HuH-7 (cell line): ENCODE measurements around the gene SAMD8.
"Not testable (repeated sequence)": the region's sequence is repeated elsewhere in the genome, so short reads cannot be mapped to it uniquely, and the experiment has no call there.

Experiments used
- DNase-seq: peaks from one replicate; pipeline ENCODE4 v3.0.0; 2011; ENCODE audit warnings: low spot score

Gene SAMD8

DNA sequence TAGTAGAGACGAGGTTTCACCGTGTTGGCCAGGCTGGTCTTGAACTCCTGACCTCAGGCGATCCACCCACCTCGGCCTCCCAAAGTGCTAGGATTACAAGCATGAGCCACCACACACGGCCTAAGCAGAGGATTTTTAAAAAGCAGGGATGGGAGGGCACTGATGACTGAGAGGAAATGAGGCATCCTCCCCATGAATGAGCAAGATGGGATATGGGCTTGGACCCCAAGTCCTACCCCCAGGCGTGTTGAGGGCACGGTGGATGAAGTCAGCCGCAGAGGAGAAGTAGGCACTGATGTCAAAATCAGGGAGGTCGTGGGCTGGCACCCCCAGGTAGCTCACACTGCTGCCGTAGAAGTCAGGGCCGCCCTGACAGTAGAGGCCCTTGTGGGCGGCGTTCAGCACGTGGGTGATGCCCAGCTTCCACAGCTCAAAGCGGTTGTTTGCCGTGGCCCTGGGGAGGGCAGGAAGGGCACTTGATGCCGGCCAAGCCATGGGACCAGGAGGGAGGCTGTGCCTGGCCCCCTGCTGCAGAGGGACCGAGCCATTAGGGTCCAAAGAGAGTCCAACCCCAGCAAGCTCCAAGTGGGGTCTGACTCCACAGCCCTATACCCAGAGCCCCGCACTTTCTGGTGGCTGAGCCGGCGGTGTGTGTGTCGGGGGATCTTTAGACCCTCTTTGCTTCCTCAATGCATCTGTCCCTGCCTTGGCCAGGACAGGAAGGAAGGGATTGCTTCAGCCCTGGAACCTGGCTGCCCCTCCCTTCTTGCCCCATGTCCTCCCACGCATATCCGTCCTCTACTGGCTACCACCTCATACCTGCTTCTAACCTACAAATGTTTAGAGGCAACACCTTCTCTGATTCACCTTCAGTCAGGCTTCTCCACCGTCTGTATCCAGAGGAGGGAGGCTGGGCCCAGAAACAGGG is 3.4 kb upstream of the SAMD8 start:
- no peak for DNase-seq

DNA sequence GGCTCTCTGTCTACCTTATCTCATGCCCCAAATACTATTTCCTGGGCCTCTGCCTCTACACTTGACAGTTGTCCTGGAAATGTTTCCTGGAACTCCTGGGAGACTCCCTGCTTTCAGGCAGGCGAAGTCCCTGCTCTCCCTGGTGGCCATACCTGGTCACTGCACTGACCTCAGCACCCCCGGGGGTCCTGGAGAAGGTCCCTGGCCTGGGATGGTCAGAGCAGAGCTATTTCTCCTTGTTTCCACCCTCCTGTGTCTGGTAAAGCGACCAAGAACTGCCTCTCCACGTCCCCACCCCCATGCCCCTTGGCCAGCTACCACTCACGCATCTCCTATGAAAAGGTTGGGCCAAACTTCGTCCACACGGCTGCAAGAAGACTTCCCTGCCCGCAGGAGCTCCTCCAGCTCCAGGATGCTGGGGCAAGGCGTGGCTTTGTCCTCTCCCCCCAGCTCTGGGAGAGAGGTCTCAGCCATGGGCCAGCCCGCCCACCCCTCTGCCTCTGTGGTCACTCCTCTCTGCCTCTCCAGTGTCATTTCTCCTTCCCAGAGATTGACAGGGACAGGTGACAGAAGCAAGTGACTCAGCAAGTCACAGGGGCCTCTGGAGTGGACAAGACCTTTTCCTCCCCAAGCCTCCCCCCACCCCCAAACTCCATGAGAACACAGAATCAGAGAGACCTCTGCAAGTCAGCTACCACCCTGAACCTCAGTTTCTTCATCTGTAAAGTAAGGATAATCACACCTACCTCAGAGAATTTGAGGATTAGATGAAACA is 2.6 kb upstream of the SAMD8 start:
- peak; percentile 90 for DNase-seq

DNA sequence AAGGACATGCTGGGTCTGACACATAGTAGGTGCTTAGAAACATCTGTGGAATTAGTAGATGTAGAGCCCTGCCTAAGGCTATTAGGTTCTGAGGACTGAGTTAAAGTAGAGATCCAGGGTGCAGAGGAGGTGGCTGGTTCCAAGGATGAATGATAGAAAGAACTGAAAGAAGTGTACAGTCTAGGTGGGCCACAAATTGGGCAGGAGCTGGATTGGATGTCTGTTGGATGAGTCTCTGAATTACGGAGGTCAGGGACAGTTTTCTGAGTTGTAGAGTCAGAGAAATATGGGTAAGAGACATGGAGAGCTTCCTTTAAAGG is 2.0 kb upstream of the SAMD8 start:
- DNase-seq: no peak

DNA sequence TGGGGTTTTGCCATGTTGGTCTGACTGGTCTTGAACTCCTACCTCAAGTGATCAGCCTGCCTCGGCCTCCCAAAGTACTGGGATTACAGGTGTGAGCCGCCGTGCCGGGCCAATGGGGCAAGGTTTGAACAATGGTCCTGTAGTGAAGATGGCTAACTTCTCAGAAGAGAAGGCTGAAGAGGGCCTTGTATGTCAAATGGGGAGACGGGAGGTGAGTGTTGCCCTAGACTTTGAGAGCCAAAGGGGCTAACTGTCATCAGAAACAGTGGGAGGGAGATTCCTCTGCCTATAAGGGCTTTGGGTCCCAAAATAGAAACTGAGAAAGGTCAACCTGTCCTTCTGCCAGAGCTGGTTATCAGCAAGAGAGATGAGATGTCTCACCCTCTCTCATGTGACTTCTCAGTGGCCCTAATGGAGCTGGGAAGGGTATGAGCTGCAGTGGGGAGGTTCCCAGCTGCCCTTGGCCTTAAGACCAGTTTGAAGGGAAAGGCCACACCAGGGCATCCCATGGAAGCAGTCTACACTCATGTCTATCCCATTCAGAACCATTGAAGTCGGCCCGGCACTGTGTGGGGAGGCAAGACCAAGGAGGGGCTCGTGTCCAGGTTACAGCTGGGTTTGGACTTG is 1.3 kb upstream of the SAMD8 start:
- no peak for DNase-seq

DNA sequence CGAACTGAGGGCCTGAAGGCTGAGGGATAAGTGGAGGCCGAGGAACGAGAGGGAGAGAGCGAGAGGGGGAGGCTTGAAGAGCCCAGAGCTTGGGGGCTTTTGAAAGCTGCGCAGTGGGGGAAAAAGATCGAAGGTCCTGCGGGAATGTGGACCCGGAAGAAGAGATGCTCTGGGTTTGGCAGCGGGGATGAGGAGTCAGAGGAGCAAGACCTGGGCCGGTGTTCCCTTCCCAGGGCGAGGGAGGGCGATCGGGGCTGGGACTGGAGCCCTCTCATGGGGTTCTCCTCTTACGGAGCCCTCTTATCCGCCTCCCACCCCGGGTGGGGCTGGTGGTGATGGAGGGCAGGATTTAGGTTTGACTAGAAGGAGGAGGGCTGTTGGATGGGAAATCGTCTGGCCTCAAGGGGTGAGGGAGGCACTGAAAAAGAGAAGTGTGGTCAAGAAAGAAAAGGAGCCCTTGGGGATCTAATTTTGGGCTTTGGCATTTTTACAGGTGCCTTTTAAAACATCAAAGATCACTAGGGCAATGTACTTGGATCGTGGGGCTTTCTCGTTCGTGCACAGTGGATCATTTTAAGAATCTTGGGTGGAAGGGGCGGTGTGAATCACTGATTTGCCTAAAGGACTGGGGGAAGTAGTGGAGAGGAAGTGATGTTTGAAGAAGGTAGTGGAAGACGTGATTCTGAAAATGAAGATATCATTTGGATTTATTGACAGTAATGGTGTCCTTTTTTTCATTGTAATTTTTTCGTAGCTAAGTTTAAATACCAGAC is 637 bp downstream of the SAMD8 start:
- DNase-seq: peak; percentile 62

DNA sequence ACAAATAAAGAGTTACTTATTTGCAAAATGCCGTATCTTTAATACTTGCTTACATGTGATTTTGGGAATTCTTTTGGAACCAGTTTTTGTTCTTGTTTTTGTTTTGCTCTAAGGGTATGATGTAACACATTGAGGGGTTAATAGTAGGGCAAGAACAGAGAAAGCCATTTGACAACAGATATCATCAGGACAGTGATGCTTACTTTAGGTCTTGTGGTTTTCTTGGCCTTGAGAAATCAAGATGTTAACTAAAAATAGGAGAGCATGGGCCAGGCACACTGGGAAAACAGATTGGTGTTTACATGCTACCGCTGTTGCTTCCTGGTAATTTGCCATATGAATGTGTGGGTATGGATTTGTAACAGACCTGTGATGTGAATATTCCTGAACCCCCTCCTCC is 3.7 kb downstream of the SAMD8 start:
- no peak for DNase-seq

DNA sequence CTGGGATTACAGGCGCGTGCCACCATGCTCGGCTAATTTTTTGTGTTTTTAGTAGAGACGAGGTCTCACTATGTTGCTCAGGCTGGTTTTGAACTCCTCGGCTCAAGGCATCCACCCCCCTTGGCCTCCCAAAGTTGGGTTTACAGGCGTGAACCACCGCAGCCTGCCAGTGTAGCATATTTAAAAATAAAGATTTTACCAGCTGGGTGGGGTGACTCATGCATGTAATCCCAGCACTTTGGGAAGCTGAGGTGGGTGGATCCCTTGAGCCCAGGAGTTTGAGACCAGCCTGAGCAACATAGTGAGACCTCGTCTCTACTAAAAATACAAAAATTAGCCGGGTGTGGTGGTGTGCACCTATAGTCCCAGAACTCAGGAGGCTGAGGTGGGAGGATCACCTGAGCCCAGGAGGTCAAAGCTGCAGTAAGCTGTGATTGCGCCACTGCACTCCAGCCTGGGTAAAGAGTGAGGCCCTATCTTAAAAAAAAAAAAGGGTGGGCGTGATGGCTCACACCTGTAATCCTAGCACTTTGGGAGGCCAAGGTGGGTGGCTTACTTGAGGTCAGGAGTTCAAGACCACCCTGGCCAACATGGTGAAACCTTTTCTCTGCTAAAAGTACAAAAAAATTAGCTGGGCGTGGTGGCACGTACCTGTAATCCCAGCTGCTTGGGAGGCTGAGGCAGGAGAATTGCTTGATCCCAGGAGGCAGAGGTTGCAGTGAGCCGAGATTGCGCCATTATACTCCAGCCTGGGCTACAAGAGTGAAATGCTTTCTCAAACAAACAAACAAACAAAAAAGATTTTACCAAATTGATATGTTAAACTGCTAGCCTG is 5.7 kb downstream of the SAMD8 start:
- DNase-seq: not testable (repeated sequence)

DNA sequence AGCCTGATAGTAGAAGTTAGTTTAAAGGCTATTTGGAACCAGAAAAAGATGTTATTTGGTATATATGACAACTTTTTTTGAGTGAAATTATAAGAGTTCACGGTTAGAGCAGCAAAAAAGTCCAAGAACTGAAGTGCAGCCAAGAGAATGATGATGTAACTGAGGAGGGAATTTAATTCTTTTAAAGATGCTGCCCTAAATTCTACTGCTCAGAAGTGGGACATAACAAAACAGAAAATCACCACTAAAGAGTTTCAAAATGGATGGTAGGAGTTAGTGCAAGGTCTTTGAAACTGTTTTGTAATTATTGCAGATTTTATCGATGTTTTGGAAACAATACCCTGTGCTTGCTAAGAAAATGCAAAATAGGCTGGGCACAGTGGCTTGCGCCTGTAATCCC is 6.5 kb downstream of the SAMD8 start:
- no peak for DNase-seq

DNA sequence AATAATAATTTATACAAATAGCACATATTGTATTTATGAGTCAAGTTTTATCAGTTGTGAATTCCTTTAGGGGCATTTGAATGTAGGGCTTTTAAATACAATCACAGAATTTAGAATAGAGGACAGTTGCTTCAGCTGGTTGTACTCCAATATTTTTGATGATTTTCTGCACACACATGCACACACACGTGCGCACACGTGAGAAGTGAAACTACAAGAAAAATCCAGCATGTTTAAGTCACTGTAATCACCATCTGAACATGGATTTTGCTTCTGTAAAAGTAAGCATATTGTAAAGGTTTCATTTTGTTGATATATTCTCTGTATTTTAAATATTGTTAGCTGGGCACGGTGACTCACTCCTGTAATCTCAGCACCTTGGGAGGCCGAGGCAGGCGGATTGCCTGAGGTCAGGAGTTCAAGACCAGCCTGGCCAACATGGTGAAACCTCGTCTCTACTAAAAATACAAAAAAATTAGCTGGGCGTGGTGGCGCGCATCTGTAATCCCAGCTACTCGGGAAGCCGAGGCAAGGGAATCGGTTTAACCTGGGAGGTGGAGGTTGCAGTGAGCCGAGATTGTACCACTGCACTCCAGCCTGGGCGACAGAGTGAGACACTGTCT is 8.1 kb downstream of the SAMD8 start:
- not testable (repeated sequence) for DNase-seq

DNA sequence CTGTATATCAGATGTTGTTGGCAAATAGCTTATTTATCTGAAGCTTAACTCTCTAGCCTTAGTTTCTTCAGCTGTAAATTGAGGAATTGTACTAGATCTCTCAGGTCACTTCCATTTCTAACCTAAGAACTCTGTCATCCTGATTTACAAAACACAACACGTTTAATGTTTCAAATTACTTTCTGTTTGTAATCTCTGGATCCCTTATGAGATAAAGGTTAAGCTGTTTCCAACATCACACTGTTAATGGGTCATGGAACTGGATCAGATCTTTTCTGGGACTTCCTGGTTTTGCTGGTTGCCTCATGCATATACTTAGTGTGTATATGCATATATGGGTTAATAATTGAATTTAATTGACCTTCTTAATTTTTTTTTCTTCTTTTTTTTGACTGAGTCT is 9.9 kb downstream of the SAMD8 start:
- DNase-seq: no peak

DNA sequence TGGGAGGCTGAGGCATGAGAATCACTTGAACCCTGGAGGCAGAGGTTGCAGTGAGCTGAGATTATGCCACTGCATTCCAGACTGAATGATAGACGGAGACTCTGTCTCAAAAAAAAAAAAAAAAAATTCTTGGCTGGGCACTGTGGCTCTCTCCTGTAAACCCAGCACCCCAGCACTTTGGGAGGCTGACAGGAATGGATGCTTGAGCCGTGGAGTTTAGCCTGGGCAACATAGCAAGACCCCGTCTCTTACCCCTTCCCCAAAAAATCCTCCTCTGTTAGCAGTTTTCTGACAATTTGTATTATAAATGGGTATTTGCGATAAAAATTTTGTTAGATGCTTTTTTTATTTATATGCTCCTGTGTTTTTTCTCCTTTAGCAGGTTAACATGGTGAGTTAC is 11.0 kb downstream of the SAMD8 start:
- DNase-seq: no peak

DNA sequence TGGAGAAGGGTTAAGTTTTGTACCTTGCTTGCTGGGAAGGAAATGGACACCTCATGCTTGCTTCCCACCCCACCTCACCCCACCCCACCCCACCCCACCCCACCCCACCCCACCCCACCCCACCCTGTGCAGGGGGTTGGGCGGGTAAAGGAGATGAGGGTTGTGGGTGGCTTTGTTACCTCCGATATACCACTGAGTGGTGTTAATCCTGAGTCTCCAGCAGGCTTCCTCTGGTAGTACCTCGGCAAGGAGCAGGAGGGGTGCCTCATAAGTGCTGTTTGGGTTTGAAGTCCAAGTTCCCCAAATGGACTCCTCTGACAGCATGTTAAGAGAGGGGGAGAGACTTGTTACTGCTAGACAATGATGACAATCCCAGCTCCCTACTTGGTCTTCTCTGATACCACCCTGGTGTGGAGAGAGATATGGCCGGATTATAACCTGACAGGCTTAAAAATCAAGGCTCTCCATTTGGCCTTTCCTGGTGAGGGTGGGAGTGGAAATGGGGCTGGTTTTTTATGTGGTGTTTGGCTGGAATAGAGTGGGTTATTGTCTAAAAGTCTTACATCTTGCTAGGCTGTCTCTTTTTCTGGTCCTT is 11.7 kb downstream of the SAMD8 start:
- no peak for DNase-seq

DNA sequence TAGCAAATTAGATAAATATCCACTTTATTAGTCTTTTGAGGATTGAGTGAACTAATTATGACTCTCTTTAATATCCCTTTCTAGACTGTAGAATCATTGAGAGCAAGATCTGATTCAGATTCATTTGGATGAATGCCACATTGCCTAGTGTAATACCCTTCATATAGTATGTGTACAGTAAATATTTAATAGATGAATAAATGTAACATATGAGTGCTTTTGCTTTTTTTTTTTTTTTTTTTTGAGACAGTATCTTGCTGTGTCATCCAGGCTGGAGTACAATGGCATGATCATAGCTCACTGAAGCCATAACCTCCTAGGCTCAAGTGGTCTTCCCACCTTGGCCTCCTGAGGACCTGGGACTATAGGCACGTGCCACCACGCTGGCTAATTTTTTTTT is 14.8 kb downstream of the SAMD8 start:
- DNase-seq: no peak

DNA sequence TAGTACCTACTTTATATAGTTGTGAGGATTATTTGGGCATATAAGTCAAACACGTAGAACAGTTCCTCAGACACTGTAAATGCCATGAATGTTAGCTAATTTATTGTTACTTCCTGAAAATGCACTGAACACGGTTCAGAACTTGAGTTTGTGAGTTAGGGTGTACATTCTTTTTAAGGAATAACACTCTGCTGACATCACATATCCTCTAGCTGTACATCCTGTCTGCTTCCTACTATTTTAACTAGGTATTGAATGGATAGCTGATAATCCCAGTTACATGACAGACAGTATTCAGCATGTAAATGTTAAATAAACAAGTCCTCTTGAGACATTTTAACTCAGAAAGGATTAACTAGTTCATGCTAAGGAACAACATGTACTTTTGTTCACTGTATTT is 16.0 kb downstream of the SAMD8 start:
- DNase-seq: no peak

DNA sequence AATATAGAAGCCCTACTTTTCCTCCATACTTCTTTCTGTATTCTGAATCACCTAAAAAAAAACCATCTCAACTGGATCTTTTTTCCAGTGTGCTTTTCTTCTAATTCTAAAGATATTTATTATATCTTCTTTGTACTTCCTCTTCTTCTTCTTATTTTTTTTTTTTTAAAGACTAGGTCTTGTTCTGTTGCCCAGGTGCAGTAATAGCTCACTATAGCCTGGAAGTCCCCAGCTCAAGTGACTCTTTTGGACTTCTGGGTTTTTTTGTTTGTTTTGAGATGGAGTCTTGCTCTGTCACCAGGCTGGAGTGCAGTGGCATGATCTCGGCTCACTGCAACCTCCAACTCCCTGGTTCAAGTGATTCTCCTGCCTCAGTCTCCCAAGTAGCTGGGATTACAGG is 17.5 kb downstream of the SAMD8 start:
- DNase-seq: not testable (repeated sequence)

DNA sequence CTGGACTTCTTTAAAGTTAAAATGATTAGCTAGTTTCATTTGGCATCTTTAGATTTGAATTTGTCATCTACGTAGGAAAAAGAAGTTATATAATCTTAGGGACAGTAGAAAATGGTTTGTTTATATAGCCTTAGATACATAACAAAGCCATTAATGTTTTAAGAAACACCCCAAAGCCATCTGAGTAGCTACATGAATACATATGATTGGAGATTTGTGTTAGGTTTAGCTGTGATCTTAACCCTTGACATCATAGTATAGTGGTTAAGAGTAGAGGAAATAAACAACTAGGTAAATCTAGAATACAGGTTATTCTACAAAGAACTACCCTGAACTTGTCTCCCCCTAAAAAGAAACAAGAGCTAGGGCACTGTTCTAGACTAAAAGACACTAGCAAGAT is 18.1 kb downstream of the SAMD8 start:
- no peak for DNase-seq

DNA sequence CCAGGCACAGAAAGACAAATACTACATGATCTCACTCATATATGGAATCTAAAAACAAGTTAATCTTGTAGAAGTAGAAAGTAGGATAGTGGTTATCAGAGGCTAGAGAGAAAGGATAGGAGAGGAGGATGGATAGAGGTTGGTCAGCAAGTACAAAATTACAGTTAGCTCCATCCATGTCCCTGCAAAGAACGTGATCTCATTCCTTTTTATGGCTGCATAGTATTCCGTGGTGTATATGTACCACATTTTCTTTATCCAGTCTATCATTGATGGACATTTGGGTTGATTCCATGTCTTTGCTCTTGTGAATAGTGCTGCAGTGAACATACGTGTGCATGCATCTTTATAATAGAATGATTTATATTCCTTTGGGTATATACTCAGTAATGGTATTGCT is 22.2 kb downstream of the SAMD8 start:
- not testable (repeated sequence) for DNase-seq

DNA sequence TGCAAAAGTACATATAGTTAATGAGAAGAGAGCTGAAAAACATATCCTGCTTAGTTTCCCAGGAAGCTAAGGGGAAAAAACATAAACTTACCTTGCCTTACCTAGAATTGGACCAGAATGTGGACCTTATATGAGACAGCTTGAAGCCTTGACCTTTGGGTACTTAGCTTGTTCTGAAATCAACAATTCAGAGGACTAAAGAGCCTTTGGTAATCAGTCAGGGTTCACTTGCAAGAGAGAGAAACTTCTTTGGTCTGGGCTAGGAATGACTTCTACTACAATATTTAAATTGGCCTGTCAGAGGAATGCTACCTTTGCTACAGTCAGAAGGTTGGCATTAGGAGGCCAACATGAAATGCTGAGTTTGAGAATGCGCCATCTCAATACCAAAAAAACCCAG is 24.9 kb downstream of the SAMD8 start:
- no peak for DNase-seq

DNA sequence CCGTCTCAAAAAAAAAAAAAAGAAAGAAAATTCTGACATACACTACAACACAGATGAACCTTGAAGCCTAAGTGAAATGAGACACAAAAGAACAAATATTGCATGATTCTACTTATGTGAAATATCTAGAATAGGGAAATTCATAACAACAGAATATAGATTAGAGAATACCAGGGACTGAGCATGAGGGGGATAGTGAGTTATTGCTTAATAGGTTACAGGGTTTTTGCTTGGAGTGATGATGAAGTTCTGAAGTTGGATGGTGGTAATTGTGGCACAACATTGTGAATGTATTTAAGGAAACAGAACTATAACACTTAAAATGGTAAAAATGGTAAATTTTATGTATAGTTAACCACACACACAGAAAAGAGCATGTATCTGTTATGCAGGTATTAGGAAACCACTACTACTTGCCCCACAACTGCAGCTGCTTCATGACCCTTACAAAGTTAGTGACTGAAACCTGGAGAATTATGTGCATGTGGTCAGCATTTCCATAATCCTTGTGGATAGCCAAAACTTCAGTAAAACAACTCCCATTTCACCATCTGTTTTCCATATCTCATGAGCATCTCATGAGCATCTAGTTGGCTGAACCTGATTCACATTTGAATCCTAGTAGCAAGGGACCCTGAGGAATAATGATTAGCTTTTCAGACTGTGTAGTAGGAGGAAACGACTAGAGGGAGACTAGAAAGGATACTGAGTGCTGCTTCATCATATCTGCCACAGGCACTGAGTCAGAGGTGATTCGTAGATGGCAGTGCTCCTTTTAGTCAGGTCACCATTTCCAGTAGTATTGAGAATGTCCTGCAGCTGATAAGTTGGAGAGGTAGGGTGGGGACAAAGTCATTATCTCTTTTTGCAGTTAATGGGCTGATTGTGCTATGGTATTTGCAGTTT is 26.3 kb downstream of the SAMD8 start:
- DNase-seq: no peak
